Activated naive CD4-positive, alpha-beta T cell treated with anti-CD3 and anti-CD28 coated beads, Interleukin-2, amount 10 ng/mL, durations not matched to agents 7 days and 5 days (primary cell): ENCODE measurements around the gene ENO4.

Experiments used
- CTCF ChIA-PET: fragments of 350-600 bp; sonication (Branson Sonifier 250); formaldehyde crosslinking; loops from one replicate; lab custom pipeline; 2021; ENCODE audit warnings: antibody characterized with exemption; lab: Charles Lee
- DNase-seq: peaks from one replicate; pipeline ENCODE4 v3.0.0-alpha.2; 2020
- H3K27ac Mint-ChIP-seq: one replicate; pipeline ENCODE4 v1.8.0; 2021; ENCODE audit warnings: mild to moderate bottlenecking, moderate library complexity, mixed read lengths
- H3K27me3 Mint-ChIP-seq: one replicate; pipeline ENCODE4 v1.8.0; 2021; ENCODE audit warnings: mild to moderate bottlenecking, mixed read lengths
- H3K36me3 Mint-ChIP-seq: one replicate; pipeline ENCODE4 v1.8.0; 2021; ENCODE audit warnings: mixed read lengths
- H3K4me1 Mint-ChIP-seq: one replicate; pipeline ENCODE4 v1.8.0; 2021; ENCODE audit warnings: mixed read lengths
- H3K4me3 Mint-ChIP-seq: one replicate; pipeline ENCODE4 v1.8.0; 2021; ENCODE audit warnings: mild to moderate bottlenecking, moderate library complexity, mixed read lengths
- H3K9me3 Mint-ChIP-seq: one replicate; pipeline ENCODE4 v1.8.0; 2021; ENCODE audit warnings: mixed read lengths

ENO4 gene

DNA sequence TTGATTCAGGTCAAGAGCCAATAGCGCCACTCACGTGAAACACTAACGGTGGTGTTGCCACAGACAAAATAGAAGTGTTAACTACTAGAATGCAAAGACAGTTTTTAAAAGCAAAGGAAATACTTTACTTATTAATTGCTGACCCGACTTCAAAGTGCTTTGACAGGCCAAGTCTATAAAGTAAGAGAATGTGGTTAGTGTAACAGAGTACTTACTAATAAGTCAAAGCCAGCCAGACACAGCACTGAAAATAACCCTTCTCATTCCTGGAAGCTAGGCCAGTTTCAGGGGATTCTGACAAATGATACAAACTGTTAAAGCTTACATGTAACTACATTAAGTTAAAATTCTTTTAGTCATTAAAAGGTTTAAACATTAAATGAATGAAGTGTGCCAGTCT, 50.3 kb downstream of the ENO4 start:
- Mint-ChIP-seq H3K4me3 (no peak overlapping the region), H3K4me1 (no peaks in the 10 kb centered on the region), H3K36me3 (no peaks in the 10 kb centered on the region), H3K27me3 (no peaks in the 10 kb centered on the region), H3K9me3 (no peaks in the 10 kb centered on the region), H3K27ac (no peak overlapping the region)
- DNase-seq: no peak
- CTCF ChIA-PET: interaction anchor here (0.7 to 1.5 kb wide), 2 partner anchors 103 to 242 kb away, joined by 3 to 4 read pairs; no protein-coding TSS in a partner anchor

DNA sequence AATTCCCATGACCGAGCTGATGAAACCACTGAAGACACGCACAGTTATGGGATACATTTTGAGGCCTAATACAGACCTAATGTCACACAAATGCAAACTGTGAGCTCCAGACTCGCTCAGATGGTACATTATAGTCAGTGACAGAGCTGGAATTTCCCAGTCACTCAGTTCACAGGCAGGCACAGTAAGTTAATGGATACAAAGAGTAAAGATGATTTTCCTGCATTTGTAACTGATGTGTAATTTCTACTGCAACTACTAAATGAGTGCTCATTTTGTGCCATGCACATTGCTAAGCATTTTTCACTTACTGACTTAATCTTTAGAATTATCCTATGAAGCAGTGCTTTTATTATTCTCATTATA, 56.5 kb downstream of the ENO4 start:
- H3K36me3 Mint-ChIP-seq: no peaks in the 10 kb centered on the region
- no peak overlapping the region for H3K4me3 Mint-ChIP-seq
- H3K27ac Mint-ChIP-seq: no peak overlapping the region
- no peaks in the 10 kb centered on the region for H3K27me3 Mint-ChIP-seq
- no peaks in the 10 kb centered on the region for H3K4me1 Mint-ChIP-seq
- H3K9me3 Mint-ChIP-seq: no peaks in the 10 kb centered on the region
- CTCF ChIA-PET: no interaction called here
- no peak for DNase-seq

DNA sequence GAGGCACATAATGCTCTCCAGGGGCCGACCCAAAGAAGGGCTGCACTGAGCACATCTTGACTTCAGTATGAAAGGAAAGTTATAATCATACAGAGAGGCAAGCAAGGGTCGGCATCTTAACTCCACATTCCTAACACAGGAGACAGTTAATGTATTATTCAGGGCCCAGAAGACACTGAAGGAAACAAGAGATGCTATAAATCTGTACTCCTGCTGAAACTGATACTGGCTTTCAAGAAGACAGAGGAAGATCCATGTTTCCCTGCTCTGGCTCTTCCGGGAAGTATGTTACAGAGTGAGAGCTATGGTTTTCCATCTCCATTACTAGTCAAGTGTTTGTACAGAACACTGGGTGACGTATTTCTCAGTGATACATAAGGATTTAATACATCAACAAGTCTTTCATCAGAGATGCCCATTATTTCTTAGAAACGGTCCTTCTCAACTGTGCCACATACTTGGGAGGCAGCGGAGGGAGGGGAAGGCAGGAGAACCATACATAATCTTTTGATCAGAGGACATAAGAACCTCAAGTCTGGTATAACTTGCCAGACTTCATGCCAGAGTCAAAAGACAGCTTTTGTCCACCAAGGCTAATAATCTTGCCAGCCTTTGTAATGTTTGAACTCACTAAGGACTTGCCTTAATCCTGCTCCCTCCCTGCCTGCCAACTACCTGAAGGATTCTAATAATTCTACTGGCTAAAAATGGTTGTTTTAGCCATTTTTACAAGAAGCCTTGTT, 58.1 kb downstream of the ENO4 start:
- Mint-ChIP-seq H3K9me3 (no peaks in the 10 kb centered on the region), H3K27ac (no peak overlapping the region), H3K36me3 (no peaks in the 10 kb centered on the region), H3K27me3 (no peaks in the 10 kb centered on the region), H3K4me1 (no peaks in the 10 kb centered on the region), H3K4me3 (no peak overlapping the region)
- CTCF ChIA-PET: no interaction called here
- no peak for DNase-seq

DNA sequence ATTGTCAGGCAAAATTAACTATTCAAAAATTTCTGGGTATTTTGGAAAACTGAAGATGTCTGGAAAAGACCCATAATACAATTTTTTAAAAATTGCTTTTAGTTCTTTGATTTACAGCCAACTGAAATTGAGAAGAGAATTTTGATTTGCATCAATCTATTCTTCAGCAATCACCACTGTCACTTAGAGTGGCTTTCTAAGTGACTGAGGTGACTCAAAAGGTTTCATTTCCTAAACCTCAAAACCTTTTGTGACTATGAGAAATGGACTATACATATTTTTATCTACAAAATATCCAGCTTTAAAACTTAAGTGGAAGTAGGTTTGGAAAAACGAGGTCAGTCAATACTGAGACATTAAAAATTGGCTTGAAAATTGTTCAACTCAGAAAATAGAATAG, 60.0 kb downstream of the ENO4 start:
- no peak overlapping the region for H3K27ac Mint-ChIP-seq
- CTCF ChIA-PET: no interaction called here
- no peaks in the 10 kb centered on the region for H3K27me3 Mint-ChIP-seq
- H3K4me1 Mint-ChIP-seq: no peaks in the 10 kb centered on the region
- no peaks in the 10 kb centered on the region for H3K36me3 Mint-ChIP-seq
- H3K4me3 Mint-ChIP-seq: no peak overlapping the region
- no peaks in the 10 kb centered on the region for H3K9me3 Mint-ChIP-seq
- DNase-seq: no peak

DNA sequence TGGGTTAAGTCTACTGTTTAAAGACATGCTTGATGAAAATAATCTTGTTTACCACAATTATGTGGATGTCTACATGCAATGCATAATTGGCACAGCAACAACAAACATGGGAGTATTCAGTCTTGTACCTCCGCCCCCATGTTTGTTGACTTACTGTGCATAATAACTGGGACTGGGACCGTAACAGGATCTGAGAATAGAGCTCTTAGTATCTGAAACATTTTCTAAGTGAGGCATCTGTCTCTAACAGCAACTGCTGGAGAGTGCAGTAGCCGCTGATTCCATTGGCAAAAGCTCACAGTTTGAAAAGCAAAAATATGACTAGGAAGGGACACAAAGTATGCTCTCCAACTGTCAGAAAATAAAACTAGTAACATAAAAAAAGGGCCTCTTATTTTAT, 61.6 kb downstream of the ENO4 start:
- CTCF ChIA-PET: no interaction called here
- no peak overlapping the region for H3K4me3 Mint-ChIP-seq
- no peak for DNase-seq
- no peak overlapping the region for H3K27ac Mint-ChIP-seq
- H3K36me3 Mint-ChIP-seq: no peaks in the 10 kb centered on the region
- H3K4me1 Mint-ChIP-seq: no peaks in the 10 kb centered on the region
- H3K27me3 Mint-ChIP-seq: no peaks in the 10 kb centered on the region
- no peaks in the 10 kb centered on the region for H3K9me3 Mint-ChIP-seq

DNA sequence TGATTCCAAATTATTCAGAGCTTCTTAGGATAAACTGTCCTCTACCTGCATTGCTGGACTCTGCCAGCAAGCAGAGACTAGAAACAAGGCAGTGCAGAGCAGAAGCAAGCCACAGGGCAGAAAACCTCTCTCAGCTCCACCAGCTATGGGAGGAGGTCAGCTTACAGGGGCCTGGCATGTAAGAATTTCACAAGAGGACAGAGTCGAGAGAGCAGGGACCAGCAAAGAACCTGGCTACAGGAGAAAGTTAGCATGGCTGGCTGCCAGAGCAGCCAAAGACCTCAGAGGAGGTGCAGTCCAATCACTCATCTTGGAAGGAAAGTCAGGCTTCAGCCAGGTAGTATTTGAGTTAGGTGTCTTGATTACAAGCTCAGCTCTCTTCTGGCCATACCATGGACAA, 62.9 kb downstream of the ENO4 start:
- CTCF ChIA-PET: no interaction called here

DNA sequence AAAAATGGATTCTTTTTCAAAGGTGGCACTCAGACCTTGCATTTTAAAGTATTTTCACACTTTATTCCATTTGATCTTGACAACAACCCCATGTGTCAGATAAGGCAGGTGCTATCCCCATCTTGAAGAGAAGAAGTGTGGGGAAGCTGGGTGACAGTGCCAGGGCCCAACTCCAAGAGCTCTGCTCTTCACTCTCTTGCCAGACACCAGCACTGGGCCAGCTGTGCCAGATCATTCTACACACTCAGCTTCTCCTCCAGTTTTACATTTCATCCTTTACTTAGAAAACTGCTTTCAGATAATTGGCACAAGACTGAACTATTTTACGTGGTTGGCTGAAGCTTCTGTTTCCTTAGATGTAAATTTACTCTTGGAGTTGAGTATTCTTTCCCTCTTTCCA, 64.4 kb downstream of the ENO4 start:
- H3K27ac Mint-ChIP-seq: no peak overlapping the region
- no peaks in the 10 kb centered on the region for H3K4me1 Mint-ChIP-seq
- DNase-seq: no peak
- no peaks in the 10 kb centered on the region for H3K27me3 Mint-ChIP-seq
- no peak overlapping the region for H3K4me3 Mint-ChIP-seq
- CTCF ChIA-PET: no interaction called here
- H3K9me3 Mint-ChIP-seq: no peaks in the 10 kb centered on the region
- H3K36me3 Mint-ChIP-seq: no peaks in the 10 kb centered on the region

More for the DNA sequence above, 62.9 kb downstream of the ENO4 start:
- DNase-seq: no peak
- Mint-ChIP-seq H3K27me3 (no peaks in the 10 kb centered on the region), H3K36me3 (no peaks in the 10 kb centered on the region), H3K4me1 (no peaks in the 10 kb centered on the region), H3K9me3 (no peaks in the 10 kb centered on the region), H3K4me3 (no peak overlapping the region), H3K27ac (no peak overlapping the region)

DNA sequence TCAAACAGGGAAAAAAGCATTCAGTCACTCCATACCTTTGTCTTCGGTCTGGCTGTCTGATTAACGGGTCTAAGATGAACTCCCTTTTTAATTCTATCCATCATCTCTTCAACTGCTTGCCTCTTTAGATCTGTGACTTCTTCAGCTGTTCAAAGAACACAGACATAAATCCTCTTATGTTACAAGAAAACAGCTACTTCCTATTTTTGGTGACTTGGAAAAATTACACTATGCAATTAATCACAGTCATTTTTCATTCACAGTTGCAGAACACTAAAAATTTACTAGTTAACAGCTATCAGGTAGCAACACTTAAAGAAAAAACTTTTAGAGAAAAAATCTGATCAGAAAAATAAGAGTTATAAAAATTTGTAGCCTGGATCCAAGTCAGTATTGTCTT, 66.0 kb downstream of the ENO4 start:
- DNase-seq: no peak
- H3K36me3 Mint-ChIP-seq: no peaks in the 10 kb centered on the region
- H3K4me1 Mint-ChIP-seq: no peaks in the 10 kb centered on the region
- H3K4me3 Mint-ChIP-seq: no peak overlapping the region
- H3K27ac Mint-ChIP-seq: no peak overlapping the region
- no peaks in the 10 kb centered on the region for H3K9me3 Mint-ChIP-seq
- CTCF ChIA-PET: interaction anchor here (0.6 kb wide), 1 partner anchor 12 kb away, joined by 5 read pairs; no protein-coding TSS in a partner anchor
- H3K27me3 Mint-ChIP-seq: no peaks in the 10 kb centered on the region

DNA sequence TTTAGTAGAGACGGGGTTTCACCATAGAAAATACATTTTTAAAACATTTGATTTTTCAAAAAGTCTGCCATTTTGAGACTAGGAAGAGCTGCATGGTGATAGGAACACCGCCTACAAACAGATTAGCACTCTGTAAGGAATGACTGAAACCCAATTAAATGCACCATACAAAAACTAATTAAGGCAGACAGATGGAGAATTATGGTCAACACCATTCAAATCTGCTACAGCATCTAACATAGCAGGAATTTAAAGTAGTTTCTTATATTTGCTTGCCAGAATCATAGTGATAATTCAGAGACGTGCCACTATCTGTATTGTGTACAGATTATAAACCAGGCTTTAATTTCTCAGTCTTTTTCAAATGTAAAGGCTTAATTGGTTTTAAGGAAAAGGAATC, 68.2 kb downstream of the ENO4 start:
- Mint-ChIP-seq H3K9me3 (no peaks in the 10 kb centered on the region), H3K36me3 (no peaks in the 10 kb centered on the region), H3K27me3 (no peaks in the 10 kb centered on the region), H3K4me3 (no peak overlapping the region), H3K27ac (no peak overlapping the region), H3K4me1 (no peaks in the 10 kb centered on the region)
- no peak for DNase-seq
- CTCF ChIA-PET: no interaction called here

DNA sequence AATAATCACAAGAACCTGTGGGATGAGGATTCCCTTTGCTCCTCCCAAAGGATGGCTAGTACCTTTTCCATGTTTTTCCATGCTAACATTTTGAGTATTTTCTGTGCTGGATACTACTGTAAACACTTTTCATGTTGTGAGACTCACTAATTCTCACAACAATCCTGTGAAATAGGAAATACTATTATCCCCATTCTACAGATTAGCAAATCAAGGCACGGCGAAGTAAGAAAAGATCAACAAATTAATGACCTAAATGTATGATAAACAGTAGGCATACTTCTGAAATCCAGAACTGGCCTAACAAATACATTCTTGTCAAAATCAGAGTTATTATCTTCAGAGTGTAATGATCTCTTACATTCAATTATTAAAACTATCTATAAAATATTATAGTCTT, 69.3 kb downstream of the ENO4 start:
- no peak overlapping the region for H3K27ac Mint-ChIP-seq
- no peaks in the 10 kb centered on the region for H3K4me1 Mint-ChIP-seq
- H3K9me3 Mint-ChIP-seq: no peaks in the 10 kb centered on the region
- no peaks in the 10 kb centered on the region for H3K36me3 Mint-ChIP-seq
- no peak overlapping the region for H3K4me3 Mint-ChIP-seq
- CTCF ChIA-PET: no interaction called here
- no peaks in the 10 kb centered on the region for H3K27me3 Mint-ChIP-seq
- DNase-seq: no peak

DNA sequence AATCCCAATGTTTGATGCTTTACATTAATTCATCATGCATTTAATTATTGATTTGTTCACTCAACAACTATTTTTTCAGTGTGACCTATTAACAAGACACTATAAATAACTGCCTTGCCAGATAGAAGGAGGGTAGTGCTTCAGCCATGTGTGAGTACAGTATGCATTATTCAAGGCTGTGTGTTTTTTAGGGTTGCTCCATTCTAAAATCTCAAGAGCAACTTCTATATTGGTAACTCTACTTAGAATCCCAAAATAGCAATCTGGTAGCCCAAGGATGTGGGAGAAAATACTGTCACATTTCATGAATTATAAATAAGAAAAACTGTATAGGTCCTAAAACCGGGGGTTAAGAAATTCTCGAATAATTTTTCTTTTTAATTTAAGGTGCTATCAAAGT, 69.9 kb downstream of the ENO4 start:
- Mint-ChIP-seq H3K36me3 (no peaks in the 10 kb centered on the region), H3K9me3 (no peaks in the 10 kb centered on the region), H3K4me3 (no peak overlapping the region), H3K27ac (no peak overlapping the region), H3K27me3 (no peaks in the 10 kb centered on the region), H3K4me1 (no peaks in the 10 kb centered on the region)
- DNase-seq: no peak
- CTCF ChIA-PET: no interaction called here

DNA sequence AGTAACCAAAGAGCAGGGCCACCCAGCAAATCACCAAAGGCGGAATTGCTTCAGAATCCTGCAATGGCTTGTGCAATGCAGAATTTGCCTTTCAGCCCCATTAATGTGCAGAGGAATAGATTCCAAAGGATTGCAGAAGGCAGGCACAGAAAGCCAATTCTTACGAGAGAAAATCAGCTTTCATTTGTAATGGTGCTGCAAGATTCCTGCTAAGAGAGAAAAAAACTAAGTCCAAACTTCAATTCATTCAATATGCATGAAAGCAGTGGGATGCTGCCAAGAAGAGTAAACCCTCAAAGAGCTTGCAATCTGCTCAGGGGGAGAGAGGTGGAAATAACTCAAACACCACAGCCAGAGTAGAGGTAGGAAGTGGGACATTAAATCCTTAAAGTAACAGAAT, 70.4 kb downstream of the ENO4 start:
- DNase-seq: no peak
- Mint-ChIP-seq H3K36me3 (no peaks in the 10 kb centered on the region), H3K27ac (no peak overlapping the region), H3K9me3 (no peaks in the 10 kb centered on the region), H3K4me1 (no peaks in the 10 kb centered on the region), H3K27me3 (no peaks in the 10 kb centered on the region), H3K4me3 (no peak overlapping the region)
- CTCF ChIA-PET: no interaction called here

DNA sequence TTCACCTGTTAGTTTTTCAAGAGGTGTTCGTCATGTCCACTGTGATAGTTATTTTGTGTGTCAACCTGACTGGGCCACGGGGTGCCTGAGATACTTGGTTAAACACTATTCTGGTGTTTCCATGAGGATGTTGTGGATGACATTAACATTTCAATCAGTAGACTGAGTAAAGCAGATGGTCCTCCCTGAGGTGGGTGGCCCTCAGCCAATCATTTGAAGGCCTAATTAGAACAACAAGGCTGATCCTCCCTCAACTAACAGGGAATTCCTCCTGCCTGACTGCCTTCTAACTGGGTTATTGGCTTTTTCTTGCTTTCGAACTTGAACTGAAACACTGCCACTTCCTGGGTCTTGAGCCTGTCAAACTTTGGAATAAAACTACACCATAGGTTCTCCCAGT, 75.8 kb downstream of the ENO4 start:
- no peaks in the 10 kb centered on the region for H3K9me3 Mint-ChIP-seq
- CTCF ChIA-PET: no interaction called here
- no peaks in the 10 kb centered on the region for H3K27me3 Mint-ChIP-seq
- H3K27ac Mint-ChIP-seq: no peak overlapping the region
- no peak overlapping the region for H3K4me3 Mint-ChIP-seq
- no peak for DNase-seq
- no peaks in the 10 kb centered on the region for H3K4me1 Mint-ChIP-seq
- no peaks in the 10 kb centered on the region for H3K36me3 Mint-ChIP-seq

DNA sequence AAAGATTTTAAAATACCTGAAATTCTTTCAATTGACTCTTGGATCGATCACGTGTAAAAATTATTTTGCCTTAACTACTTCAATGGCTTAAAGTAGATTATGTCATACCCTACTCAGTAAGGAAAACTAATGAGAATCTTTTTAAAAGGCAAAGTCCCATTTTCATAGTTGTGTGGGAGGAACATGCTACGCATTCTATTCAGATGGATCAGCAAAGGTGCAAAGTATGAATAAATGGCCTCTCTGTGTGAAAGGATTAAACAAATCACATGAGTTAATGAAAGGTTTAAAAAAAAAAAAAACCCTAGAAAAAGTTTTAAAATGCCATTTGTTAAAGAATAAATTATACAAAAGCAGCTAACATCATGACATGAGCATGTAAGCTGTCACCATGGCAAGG, 77.1 kb downstream of the ENO4 start:
- Mint-ChIP-seq H3K4me1 (no peaks in the 10 kb centered on the region), H3K36me3 (no peaks in the 10 kb centered on the region), H3K27ac (no peak overlapping the region), H3K9me3 (no peaks in the 10 kb centered on the region), H3K4me3 (no peak overlapping the region), H3K27me3 (no peaks in the 10 kb centered on the region)
- DNase-seq: no peak
- CTCF ChIA-PET: no interaction called here

DNA sequence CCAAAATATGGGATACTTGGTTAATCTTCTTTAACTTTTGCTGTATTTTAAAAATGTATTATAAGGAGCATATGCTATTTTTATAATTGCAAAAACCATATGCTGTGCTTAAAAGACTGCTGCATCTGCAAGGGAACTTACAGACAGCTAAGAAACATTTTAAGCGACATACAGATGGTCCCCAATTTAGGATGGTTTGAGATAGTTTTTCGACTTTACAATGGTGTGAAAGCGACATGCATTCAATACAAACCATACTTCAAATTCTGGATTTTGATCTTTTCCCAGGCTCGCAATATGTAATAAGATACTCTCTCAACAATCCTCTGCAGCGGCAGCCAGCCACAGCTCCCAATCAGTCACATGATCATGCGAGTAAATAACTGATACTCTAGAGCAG, 82.5 kb downstream of the ENO4 start:
- no peaks in the 10 kb centered on the region for H3K9me3 Mint-ChIP-seq
- CTCF ChIA-PET: no interaction called here
- no peak for DNase-seq

More for the DNA sequence above, 82.5 kb downstream of the ENO4 start:
- H3K4me1 Mint-ChIP-seq: no peaks in the 10 kb centered on the region
- no peak overlapping the region for H3K4me3 Mint-ChIP-seq
- H3K27me3 Mint-ChIP-seq: no peaks in the 10 kb centered on the region
- H3K36me3 Mint-ChIP-seq: no peaks in the 10 kb centered on the region
- H3K27ac Mint-ChIP-seq: no peak overlapping the region
